HG03342 (cell line): ENCODE data around the gene GPC2.
"Not testable (repeated sequence)": the region's sequence is repeated elsewhere in the genome, so short reads cannot be mapped to it uniquely, and the experiment has no call there.

Source experiments
- ATAC-seq: cut with Tn5 transposase; IDR thresholded peaks from one replicate; pipeline ENCODE4 v1.9.1; 2021; ENCODE audit warnings: mild to moderate bottlenecking, moderate library complexity; ENCODE audit not compliant: unreplicated experiment

GPC2 gene

GRCh38 chr7:100204454-100204853 lies 27.3 kb upstream of the GPC2 start:
- ATAC-seq = no peak

DNA sequence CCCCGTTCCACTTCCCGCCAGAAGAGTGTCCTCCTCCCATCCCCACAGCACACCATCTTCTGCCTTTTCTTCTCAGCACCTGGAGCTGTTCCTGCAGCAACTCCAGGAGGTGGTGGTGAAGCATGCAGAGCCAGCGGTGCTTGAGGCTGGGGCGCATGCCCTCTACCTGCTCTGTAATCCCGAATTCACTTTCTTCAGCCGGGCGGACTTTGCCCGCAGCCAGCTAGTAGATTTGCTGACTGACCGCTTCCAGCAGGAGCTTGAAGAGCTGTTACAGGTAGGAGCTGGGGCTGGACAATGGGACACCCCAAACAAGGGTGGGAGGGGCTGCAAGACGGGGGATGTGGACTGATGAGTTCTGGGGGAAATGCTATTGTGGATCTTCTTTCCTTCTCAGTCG lies 23.5 kb upstream of the GPC2 start:
- no peak for ATAC-seq

- ATAC-seq = no peak
Measured at GRCh38 chr7:100198266-100198665, 21.1 kb upstream of the GPC2 start.

GRCh38 chr7:100195901-100196322 lies 18.7 kb upstream of the GPC2 start:
- not testable (repeated sequence) for ATAC-seq

DNA sequence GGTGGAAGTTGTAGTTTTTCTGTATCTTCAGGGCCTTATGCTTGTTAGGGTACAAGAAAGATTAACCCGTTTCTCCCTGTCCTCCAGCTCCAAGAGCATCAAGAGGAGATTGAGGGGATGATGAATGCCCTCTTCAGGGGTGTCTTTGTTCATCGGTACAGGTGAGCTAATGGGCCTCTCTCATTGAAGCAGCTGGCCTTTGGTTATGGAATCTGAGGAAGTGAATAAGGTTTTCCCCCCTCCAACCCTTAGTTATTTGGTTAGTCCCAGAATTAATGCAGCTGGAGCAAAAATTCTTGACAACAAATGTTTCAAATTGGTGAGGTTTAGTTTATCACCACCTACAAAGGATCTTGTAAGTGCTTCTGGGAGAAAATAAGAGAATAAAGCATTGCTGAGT lies 18.0 kb upstream of the GPC2 start:
- ATAC-seq = no peak

- ATAC-seq = no peak
Measured at GRCh38 chr7:100192969-100193368, 15.8 kb upstream of the GPC2 start.

- peak; percentile 51 for ATAC-seq
Measured at GRCh38 chr7:100192281-100192862, 15.2 kb upstream of the GPC2 start.

- no peak for ATAC-seq
Measured at GRCh38 chr7:100191775-100192174, 14.6 kb upstream of the GPC2 start.

DNA sequence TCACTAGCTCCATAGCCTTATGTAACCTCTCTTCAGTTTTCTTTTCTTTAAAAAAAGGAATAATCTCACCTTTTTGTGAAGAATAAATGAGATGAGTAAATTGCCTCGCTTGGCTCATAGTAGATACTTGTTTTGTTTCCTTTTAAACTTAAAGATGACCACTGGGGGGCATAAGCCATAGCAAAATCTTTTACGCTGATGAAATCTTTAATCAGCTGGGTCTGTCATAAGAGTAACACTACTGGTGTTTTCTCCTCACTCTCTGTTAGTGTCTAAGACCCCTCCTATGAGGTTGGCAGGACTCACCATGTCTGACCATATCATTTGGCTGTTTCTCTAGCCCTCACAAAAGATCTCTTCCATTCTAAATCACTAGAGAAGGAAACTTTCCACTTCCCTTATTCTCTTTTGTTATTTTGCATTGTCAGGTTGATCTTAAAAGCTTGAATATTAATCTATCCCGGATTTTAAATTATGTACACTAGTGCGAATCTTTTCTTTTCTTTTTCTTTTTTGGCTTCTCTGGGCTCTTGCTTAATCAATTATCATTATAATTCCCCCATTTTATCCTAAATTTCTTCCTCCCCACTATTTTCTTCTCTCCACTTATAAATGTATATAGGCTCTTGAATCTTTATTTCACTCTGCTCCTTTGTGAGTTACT lies 13.0 kb upstream of the GPC2 start:
- ATAC-seq = no peak

DNA sequence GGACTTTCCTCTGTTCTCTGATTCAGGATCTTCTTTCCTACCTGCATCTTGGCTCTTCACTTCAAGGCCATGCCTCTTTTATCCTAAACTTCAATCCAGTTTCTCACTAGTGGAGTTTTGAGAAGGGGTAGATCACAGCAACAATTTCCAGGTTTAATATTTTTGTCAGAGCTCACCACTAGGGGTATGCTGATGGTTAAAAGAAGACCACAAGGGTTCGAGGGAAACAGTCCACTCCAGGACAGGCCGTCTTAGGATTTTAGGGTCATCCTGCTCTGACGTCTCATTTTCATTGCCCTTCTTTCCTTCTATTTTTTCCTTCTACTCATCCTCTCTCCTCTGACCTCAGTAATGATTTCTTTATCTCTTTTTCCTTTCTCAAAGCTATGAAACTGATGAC lies 11.9 kb upstream of the GPC2 start:
- no peak for ATAC-seq

DNA sequence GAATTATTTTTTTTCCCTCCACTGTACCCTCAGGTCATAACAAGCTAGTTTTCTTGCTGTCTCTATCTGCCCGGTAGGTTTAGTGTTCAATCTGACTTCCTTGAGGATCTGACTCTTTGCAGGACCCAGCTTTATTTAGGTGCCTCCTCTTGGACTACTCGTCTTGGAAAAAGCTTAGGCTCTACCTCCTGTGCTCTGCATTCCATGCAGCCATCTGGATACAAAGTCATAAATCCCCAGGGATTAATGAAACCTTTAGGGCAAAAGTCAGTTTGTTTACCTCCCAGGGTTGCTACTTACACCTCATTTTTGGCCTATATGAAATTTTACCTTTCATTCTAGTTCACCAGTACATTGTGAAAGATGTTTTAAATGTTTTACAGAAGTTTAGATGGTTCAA lies 8.5 kb upstream of the GPC2 start:
- no peak for ATAC-seq

DNA sequence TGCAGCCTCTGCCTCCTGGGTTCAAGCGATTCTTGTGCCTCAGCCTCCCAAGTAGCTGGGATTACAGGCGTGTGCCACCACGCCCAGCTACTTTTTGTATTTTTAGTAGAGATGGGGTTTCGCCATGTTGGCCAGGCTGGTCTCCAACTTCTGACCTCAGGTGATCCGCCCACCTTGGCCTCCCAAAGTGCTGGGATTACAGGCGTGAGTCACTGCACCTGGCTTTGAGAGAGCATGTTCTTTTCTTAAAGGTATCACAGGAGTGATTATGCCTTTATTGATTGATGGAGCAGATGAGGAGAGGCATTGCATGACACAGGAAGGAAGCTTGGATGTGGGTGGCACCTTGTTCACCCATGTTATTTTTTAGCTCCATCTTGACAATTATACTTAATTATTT lies 5.9 kb upstream of the GPC2 start:
- ATAC-seq = not testable (repeated sequence)

GRCh38 chr7:100182616-100183015 lies 5.4 kb upstream of the GPC2 start:
- not testable (repeated sequence) for ATAC-seq

GRCh38 chr7:100180084-100180483 lies 2.9 kb upstream of the GPC2 start:
- not testable (repeated sequence) for ATAC-seq

DNA sequence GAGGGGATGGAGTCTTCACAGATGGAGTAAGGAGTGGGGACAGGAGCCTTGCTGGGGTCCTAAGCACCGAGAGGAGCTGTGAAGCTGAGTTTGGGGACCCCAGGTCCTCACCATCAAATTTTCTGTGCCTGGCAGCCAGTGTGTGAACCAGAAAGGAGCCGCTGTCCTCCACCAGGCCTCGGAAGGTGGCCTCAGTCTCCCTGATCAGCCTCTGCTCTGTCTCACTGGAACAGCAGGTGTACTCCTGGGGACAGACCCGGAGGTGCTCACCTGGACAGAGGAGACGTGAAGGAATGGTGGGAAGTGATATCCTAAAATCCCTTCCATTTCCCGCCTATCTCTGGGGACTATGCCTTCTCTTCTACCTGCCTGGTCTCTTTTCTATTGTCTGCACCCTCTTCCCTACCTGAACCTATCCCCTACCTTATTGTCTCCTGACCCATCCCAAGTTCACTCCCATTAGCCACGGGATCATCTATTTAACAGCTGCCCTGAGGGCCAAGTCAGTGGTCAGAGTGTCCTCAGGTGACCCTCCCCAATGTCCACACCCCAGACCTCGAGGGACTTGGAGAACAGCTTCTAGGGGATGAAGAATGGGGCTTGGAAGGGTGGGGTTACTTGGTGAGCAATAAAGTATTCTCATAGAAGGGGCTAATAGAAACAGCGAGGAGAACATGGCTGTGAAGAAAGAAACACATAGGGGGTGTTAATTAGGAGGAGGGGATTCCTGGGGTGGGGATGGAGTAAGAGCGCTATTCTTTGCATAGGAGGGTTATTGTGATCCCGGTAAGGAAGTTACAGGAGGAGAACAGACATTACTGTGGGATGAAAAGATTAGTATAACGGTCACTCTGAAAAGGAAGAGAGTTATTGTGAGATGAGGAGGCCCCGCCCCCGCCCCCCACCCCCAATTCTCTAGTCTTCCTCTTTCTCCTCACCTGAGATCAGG lies 811 bp downstream of the GPC2 start:
- no peak for ATAC-seq

GRCh38 chr7:100175296-100175935 lies 1.8 kb downstream of the GPC2 start:
- ATAC-seq = no peak

GRCh38 chr7:100174582-100174981 lies 2.6 kb downstream of the GPC2 start:
- no peak for ATAC-seq

DNA sequence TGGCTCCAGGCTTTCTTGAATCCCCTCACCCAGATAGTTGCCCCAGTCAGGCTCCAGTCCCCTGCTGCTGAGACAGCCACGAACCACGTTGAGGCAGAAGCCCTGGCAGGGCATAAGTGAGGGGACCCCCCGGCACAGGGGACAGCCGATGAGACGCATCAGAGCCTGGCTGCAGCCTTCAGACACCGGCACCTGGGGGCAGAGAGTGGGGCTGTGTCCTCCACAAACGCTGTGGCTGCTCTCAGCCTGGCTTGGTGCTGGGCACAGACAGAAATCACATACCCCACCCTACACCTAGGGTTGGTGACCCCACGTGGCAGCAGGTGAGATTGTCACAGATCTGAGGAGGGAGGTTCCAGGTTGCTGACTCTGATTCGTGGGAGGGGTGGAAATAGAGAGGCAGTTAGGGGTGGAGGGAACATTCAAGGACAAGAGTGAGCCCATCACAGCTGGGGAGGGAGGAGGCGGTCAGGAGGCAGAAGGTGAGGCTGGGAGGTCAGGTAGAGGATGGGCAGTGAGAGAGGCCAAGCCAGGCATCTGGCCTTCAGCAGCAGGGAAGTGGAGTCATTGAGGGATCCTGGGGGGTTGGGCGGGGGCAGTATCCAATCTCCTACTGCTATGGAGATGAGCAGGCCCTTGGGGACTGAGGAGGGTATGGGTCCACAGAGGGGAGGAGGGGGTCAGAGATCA lies 3.2 kb downstream of the GPC2 start:
- no peak for ATAC-seq

DNA sequence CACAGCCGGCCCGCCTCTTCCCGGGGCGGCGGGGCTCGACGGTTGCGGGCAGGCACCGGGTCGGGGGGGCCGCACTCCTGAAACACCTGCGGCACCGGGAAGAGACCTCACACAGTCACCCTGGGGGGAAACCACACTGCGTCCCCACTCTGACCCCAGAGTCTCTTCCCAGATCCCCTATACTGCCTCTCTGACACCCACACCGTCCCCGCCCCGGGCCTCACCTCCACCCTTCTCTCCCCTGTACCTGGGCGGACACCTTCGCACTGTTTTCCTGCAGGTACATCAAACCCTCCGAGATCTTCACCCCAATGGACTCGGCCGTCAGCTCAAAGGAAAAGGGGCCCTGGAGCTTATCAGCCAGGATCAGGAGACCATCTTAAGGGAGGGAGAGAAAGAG lies 5.3 kb downstream of the GPC2 start:
- no peak for ATAC-seq

DNA sequence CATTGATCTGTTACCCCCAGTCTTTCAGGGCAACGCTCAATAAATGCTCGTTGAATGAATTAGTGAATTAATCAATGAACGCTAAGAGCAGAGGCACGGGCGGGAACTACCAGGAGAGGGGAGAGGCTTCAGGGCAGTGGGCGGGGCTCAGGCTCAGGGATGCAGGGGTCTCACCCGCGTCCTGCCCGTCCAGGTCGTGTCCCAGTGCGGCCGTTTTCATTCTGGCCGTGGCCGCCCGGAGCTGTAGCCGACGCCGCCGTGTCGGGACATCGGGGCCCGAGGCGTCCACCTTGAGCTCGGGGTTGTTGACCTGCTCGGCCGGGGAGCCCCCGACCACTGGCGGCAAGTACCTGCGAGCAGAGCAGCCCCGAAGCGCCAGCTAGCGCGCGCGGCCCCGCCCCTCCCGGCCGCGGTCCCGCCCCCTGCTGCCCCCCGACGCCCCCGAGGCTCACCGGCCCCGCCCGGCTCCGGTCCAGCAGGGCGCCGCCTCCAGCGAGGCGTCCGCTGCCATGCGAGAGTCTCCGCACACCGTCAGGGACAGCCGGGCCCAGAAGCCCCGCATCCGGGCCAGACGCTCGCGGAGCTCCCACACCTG lies 6.0 kb downstream of the GPC2 start:
- no peak for ATAC-seq
